HG02588 (cell line): Measurements from ENCODE around the gene DIDO1.

ENCODE experiments used
- ATAC-seq: cut with Tn5 transposase; IDR thresholded peaks from one replicate; pipeline ENCODE4 v1.9.1; 2021; ENCODE audit warnings: mild to moderate bottlenecking, moderate library complexity; ENCODE audit not compliant: unreplicated experiment

The DIDO1 gene

DNA sequence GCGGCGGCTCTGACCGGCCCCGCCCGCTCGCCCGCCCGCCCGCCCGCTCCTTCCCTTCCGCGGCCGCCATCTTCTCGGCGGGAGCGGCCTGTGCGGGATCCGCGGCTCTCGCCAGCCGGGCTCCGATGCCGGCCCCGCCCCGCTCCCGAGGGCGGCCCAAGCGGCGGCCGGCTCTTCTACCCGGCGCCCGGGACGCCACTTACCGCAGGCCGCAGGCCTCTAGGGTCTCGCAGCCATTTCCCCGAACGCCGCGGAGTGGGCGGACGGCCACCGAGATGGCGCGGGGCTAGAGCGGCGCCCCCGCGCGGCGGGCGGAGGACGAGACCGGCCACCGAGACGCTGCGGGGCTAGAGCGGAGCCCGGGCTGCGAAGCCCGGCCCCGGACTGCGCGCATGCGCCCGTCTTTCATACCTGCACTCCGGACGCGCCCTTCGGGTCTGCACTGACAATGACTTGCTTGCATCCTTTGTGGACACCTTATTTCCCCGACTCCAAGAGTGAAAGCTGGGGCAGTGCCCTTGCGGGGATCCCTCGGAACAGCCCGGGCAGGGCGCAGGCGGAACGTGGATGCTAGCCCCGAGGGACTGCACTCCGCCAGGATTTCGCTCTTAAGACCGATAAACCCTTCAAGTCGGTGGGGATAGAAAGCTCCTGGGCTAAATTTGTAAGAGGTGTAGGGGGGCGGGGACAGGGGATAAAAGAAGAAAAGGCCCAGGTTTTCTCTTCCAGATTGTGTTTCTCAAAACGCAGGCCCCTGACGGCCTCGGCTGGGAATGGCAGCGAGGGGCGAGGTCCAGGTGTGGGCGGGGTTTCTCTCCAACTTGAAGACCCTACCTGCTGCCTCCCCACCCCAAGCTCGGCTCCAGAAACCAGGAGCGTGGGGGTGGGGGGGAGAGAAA lies at the start of gene DIDO1:
DIDO1 (minus strand) TSS at position 277 of the 899 bp plus-strand sequence.
- ATAC-seq: peak; percentile 76

DNA sequence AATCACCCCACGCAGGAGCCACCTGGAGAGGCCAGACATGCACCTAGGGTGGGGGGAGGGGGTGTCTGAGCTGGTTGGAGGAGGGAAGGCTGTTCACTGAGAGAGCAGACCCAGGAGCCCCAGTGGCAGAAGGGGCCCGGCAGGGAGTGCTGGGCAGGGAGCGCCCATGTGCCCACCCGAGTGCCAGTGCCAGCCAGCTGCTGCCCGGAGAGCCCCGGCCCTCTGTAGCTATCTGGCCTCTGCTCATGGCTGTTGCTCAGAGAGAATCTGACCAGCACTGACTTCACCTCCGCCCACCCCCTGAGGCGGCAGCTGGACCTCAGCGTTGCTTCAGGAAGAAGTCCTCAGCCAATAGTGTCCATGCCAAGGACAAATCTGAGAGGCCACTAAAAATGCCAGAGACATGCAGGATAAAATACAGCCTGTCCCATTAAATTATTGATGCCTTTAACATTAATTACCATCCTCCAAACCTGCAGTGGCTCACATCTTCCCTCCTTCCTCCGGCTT lies 49.0 kb upstream of the DIDO1 start:
- no peak for ATAC-seq

DNA sequence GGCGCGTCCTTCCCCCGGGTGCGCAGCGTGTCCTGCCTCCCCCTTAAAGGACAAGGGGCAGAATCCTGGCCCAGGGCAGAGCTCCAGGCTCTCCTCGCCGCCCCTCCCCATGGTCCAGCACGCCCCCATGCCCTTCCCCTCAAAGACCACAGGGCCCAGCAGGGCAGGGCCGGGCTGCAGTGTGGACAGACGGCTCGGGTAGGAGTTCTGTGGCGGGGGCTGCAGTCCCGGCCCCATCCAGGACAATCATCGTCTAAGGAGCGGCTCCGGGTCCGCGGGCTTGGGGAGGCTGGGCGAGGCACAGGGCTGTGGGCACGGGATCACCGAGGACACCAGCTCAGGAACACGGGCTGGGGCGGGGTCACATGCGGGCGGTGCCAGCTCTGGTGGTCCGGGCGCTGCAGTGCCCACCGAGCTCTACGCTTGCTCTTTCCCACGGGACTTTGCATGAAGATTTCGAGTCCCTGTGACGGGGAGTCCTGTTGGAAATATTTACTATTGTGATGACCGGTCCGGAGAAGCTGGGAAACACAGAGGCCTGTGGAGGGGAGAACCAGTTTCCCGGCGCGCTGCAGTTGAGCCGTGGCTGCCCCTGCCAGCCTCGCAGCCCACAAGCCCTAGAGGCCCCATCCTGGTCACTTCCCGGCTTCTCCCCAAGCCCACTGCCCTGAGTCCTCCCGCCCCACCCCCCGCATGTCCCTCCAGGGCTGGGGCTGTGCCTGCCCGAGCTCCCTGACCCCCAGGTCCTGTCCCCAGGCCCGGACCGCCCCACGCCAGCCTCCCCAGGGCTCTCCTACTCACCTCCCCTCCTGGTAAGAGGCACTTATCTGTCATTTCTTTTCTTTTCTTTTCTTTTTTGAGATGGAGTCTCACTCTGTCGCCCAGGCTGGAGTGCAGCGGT lies 46.8 kb upstream of the DIDO1 start:
- no peak for ATAC-seq

DNA sequence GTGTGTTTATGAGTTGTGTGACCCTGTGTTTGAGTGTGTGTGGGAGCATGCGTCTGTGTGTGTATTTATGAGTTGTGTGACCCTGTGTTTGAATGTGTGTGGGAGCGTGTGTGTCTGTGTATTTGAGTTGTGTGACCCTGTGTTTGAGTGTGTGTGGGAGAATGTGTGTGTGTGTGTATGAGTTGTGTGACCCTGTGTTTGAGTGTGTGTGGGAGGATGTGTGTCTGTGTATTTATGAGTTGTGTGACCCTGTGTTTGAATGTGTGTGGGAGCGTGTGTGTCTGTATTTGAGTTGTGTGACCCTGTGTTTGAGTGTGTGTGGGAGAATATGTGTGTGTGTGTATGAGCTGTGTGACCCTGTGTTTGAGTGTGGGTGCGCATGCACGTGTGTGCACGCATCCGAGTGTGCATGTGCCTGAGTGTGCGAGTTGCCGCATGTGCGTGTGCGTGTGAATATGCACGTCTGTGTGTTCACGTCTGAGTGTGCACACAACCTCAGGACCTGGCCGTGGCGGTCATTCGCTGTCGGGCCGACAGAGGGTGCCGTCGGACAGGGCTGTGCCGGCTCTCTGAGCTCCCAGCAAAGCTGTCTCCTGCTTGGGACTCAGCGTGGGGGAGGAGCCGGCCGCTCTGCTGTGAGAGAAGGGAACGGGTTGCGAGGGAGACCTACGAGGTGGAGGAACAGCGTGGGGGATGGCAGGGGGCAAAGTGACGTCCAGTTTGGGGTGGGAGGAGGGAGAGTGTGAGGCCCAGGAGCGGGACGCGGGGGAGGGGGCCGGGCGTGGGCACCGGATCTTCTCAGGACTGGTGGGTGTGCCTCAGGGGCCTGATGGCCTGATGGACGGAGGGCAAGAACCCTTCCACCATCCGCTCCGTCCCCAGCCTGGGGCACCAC lies 45.9 kb upstream of the DIDO1 start:
- peak; percentile 51 for ATAC-seq

DNA sequence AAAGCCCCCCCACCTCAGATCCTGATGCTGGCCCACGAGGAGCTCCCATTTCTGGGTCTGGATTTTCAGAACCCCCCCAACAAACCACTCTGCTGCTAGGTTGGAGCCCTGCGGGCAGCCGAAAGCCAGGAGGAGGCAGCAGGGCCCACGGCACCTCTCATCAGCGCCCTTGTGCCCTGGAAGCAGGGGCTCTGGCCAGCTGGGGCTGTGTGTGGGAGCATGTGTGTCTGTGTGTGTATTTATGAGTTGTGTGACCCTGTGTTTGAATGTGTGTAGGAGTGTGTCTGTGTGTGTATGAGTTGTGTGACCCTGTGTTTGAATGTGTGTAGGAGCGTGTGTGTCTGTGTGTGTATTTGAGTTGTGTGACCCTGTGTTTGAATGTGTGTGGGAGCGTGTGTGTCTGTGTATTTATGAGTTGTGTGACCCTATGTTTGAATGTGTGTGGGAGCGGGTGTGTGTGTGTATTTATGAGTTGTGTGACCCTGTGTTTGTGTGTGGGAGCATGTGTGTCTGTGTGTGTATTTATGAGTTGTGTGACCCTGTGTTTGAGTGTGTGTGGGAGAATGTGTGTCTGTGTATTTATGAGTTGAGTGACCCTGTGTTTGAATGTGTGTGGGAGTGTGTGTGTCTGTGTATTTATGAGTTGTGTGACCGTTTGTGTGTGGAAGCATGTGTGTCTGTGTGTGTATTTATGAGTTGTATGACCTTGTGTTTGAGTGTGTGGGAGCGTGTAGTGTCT lies 45.1 kb upstream of the DIDO1 start:
- ATAC-seq: no peak

DNA sequence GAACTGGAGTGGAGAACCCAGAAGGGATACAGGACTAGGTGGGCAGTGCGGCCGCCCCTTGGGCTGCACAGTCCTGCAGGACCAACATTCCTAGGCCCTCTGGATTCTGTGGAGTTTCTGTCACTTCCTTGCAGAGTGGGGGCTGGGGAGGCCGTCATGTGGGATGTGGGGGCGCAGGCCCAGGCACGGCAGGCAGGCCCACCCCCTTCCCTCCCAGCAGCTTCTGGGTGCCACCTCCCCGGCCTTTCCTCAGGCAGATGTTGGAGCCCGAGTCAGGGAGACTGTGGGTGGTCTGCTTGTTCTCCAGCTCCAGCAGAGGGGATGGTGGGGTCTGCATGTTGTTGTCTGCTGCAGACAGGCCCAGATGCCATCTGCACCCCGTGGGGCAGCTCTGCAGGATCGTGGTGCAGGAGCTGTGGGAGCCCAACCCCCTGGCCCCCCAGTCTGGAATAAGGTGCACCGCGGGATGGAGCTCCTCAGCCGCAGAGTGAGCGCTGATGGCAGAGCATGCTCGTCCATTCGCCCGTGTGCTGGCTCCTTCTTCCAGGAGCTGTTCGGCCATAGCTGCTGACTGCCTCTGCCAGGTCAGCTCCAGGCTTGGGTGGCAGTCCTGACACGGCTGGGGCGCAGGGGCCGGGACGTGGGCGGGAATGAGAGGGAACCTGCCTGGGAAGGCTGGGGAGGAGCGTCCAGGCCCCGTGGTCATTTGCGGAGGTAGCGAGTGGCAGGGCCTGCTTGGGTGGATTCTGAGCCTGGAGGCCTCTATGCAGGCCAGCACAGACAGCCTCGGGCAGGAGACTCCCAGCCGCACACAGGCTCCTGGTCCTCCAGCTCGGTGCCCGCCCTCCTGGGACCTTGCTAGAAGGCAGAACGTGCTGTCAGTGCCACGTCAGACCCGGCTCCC lies 44.3 kb upstream of the DIDO1 start:
- no peak for ATAC-seq

DNA sequence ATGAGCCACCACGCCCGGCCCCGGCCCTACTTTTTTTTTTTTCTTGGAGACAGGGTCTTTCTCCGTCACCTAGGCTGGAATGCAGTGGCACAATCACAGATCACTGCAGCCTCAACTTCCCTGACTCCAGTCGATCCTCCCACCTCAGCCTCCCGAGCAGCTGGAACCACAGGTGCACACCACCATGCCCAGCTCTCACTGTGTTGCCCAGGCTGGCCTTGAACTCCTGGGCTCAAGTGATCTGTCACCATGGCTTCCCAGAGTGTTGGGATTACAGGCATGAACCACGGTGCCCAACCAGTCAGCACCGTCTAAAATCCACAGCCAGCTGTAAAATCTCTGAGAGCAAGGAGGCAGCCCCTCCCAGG lies 43.6 kb upstream of the DIDO1 start:
- no peak for ATAC-seq

DNA sequence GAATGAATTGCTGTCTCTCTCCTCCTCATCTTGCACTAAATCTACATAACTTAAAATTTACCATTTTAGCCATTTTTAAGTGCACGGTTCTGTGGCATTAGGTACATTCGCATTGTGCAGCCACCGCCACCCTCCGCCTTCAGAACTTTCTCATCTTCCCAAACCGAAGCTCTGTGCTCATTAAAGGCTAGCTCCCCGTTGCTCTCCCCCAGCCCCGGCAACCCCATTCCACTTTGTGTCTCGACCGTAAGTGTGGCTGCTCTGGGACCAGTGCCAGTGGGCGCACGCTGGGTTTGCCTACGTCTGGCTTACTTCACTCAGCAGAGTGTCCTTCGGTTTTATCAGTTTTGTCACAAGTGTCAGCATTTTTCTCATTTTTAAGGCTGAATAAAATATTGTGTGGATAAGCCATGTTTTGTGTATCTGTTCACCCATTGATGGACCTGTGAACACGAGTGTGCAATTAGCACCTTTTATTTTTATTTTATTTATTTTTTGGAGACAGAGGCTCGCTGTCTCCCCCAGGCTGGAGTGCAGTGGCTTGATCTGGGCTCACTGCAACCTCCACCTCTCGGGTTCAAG lies 43.0 kb upstream of the DIDO1 start:
- no peak for ATAC-seq

DNA sequence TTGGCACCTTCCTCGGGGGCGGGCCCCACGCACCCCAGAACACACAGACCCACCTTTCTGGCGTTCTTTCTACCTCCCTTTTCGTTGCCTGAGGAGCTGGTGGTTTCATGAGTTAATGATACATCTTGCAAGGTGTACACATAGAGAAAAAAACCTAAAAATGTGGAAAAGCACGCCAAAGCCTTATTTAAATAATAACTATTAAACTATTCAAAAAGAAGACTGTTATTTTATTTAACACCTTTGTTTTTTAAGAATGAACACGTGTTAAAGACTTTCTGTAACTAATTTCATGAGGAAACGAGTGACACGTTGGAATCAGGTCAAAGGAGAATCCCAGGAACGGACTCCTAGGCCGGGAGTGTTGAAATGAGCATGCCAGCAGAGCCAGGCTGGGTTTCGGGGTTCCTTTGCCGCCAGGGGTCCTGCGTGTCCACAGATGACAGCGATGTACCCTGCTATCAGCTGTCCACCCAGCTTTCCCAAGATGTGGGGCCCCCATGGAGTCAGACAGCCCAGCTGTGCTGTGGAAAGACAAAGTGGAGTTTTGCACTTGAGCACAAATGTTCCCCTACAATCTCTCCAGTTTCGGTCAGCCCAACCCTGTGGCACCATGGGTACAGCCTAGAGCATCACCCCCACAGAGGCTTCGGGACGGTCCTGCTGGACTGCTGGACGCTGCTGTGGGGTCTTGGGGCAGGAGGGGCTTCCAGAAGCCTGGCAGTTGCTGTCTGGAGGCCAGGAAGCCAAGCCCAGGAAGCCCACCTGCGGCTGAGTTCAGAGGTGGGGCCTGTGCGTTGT lies 42.3 kb upstream of the DIDO1 start:
- ATAC-seq: no peak

DNA sequence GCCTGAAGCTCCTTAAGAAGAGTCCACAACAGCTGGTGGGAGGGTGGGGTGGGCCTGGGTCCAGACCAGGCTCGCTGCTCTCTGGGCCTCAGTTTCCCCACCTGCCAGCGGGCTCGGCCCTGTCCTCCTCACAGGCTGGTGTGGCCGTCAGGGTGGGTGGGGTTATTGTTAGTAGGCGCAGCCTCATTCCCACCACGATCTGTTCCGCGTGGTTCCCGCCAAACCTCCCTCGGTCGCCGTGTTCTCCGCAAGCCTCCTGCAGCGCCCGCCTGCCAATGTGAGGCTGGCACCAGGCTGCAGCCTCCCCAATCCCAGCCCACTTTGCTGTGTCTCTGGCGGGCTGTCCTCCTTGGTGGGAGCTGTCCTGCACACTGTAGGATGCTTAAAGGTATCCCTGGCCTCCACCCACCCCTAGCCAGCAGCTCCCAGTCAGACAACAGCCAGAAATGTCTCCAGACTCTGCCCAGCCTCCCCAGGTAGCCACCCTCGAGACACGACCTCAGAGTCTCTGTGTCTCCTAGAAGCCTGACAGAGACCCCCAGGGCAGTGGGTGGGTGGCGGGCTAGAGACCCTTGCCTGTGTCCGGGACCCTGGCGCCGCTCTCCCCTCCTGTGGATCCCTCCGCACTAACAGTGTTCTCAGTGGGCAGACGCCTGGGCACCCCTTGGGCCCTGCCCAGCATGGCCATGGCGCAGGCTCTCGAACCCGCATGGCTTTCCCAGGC lies 41.5 kb upstream of the DIDO1 start:
- ATAC-seq: no peak

DNA sequence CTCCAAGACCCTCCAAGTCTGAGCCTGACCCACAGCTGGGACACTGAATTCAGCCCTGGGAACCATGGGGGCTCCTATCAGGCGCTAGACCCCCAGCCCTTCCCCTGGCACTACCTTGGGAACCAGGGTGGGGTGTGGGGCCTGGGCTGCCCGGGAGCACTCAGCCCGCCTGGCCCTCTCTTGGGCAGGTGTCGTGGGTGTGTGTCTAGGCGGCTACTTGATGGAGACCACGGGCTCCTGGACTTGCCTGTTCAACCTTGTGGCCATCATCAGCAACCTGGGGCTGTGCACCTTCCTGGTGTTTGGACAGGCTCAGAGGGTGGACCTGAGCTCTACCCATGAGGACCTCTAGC lies 40.8 kb upstream of the DIDO1 start:
- no peak for ATAC-seq

DNA sequence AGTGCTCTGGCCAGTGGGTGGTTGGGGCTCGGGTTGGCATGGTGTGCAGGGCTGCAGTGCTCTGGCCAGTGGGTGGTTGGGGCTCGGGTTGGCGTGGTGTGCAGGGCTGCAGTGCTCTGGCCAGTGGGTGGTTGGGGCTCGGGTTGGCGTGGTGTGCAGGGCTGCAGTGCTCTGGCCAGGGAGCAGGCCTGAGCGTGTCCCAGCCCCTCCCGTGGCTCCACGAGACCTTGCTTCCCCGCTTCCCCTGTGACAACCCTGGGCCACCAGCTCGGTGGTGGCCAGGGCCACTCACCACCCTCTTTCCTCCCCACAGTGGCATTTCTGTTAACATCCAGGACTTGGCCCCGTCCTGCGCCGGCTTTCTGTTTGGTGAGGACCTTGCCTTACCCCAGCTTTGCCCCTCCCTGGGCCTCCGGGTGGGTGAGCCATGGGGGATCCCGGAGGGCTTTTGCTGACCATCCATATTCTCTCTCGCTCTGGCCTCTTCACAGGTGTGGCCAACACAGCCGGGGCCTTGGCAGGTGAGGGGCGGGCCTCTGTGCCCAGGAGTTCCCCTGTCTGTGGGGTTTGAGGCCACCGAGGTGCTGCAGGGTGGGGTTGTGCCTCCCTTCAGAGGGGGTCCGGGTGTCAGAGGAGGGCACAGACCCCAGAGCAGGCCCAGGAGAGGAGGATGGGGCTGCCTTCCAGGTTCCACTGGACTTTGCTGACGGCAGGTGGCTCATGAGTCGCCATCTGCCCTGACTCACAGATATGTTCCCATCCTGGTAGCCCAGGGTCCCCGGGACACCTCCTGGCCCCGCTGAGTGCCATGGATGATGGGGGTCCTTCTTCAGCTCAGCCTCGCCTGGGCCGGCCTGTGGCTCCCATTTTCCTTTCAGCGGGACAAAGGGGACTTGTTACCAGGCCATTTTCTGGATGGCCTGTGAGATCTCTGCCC lies 40.2 kb upstream of the DIDO1 start:
- ATAC-seq: no peak

DNA sequence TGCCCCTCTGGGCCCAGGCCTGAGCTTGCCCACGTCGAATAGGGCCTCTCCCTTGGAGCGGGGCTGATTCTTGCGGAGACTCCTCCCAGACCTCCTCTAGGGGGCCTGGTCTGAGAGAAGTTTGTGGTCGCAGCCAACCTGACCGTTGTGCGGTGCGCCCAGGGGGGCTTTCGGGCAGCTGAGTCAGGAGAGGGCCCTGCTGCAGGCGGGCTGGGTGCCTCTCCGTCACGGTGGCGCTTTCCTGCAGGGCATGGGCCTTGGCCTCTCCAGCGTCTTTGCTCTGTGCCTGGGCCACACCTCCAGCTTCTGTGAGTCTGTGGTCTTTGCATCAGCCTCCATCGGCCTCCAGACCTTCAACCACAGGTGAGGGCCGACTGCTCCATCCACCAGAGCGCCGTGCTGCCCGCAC lies 39.1 kb upstream of the DIDO1 start:
- ATAC-seq: no peak

DNA sequence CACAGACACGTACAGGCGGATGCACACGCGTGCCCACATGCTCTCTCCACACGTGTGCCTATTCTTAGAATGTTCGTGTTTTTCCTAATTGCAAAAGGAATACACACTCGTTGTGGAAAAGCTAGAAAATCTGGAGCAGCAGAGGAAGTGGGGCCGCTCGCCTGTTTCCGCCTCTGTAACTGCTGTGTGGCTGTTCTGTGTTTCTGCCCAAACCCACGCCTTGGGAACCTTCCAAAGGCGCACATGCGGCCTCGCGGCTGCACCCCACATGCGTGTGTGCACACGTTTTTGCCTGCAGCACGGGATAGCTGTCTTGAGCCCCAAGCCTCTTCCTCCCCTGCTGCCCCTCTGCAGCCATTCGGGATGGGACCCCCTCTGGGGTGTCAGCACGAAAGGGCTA lies 38.4 kb upstream of the DIDO1 start:
- ATAC-seq: no peak

DNA sequence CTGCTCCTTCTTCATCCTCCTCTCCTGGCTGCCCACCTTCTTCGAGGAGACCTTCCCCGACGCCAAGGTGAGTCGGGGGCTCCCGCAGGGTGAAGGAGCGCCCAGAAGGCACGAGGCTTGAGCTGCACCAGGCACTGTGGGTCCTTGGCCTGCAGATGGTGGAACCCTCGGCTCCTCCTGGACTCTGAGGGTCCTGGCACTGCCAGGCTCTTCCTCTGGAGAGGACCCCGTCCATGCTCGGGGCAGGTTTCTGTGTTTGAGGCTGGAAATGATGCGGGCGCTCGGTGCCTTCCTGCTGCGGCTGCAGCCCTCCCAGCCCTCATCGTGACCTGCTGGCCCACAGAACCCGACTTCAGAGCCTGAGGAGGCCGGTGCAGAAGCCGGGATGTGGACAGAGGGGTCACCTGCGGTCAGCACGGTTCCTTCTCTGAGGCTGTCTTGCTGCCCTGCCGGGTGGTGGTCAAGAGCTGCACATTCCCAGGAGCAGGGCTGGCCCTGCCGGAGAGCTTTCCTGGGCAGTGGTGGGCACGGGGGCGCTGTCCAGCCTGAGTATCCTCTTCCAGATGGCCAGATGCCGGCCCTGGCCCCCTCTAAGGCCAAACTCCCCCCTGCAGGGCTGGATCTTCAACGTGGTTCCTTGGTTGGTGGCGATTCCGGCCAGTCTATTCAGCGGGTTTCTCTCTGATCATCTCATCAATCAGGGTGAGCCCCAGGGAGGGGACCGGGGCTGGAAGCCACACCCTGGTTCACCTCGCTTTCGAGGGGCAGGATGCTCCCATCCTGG lies 37.5 kb upstream of the DIDO1 start:
- ATAC-seq: no peak
